AG04449 (cell line): ENCODE measurements around the gene C15orf61.

Experiments
- CTCF ChIA-PET: fragments of 350-600 bp; formaldehyde crosslinking; extraction: SDS; loops from one replicate; lab custom pipeline; 2021; ENCODE audit warnings: antibody characterized with exemption; lab: Yijun Ruan, JAX
- POLR2A ChIA-PET: fragments of 400-600, 350-600 bp; formaldehyde crosslinking; extraction: SDS; loops from one replicate; lab custom pipeline; 2020; ENCODE audit warnings: antibody characterized with exemption, inconsistent platforms; lab: Yijun Ruan, JAX
- DNase-seq: peaks from one replicate; pipeline ENCODE4 v3.0.0-alpha.2; 2010; ENCODE audit warnings: low read depth, low spot score
- H3K4me3 ChIP-seq: 2 replicates; pipeline ENCODE4 v1.5.1; 2011; ENCODE audit warnings: low read depth, mild to moderate bottlenecking, control low read depth, low read length
- TF ChIP-seq, protein P1 (sequence below): IDR thresholded peaks from one replicate; pipeline ENCODE4 v1.5.1; 2011; ENCODE audit warnings: mild to moderate bottlenecking, moderate library complexity, low read length, control low read depth, inconsistent platforms; ENCODE audit not compliant: insufficient read depth; ENCODE audit errors: missing control alignments

C15orf61 gene

DNA sequence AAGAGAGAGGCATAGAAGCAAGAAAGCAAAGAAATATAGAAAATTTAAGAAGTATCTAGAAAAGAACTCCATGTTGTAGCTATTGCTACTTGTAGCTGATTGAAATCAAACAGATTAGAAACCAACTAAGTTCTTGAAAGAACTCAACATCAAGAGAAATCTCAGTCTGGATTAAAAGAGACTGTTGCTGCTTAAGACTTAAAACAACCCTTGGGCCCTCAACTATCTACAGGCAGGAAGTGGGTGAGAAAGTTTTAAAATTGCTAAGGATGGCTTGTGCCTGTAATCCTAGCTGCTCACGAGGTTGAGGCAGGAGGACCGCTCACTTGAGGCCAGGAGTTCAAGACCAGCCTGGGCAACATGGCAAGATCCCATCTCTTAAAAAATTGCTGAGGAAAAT, 39.3 kb upstream of the C15orf61 start:
- POLR2A ChIA-PET: no interaction called here
- DNase-seq: no peak
- CTCF ChIA-PET: interaction anchor here (1.0 to 1.4 kb wide), 2 partner anchors 355 to 356 kb away, joined by 3 read pairs; no protein-coding TSS in a partner anchor
- no peak overlapping the region for H3K4me3 ChIP-seq
- TF ChIP-seq, protein P1, sequence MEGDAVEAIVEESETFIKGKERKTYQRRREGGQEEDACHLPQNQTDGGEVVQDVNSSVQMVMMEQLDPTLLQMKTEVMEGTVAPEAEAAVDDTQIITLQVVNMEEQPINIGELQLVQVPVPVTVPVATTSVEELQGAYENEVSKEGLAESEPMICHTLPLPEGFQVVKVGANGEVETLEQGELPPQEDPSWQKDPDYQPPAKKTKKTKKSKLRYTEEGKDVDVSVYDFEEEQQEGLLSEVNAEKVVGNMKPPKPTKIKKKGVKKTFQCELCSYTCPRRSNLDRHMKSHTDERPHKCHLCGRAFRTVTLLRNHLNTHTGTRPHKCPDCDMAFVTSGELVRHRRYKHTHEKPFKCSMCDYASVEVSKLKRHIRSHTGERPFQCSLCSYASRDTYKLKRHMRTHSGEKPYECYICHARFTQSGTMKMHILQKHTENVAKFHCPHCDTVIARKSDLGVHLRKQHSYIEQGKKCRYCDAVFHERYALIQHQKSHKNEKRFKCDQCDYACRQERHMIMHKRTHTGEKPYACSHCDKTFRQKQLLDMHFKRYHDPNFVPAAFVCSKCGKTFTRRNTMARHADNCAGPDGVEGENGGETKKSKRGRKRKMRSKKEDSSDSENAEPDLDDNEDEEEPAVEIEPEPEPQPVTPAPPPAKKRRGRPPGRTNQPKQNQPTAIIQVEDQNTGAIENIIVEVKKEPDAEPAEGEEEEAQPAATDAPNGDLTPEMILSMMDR: no peak

DNA sequence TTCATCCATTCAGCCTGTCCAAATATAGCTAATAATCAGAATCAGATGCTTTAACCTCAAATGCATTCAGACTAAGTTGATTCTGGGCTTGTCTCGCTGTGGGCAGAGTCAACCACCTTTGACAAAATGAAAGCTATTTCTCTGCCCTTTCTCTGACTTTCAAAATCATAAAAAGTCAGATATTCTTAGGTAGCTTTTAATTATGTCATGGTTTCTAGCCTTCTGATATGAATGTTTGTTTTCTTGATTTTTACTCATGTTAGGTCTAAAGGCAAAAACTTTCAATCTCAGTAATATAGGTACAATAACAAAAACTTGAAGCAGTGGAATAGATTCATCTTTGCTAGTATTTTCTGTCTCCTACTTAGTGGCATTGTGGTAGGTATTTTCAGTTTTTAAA, 25.3 kb upstream of the C15orf61 start:
- TF ChIP-seq, protein P1: no peak
- ChIA-PET POLR2A (no interaction called here), CTCF (interaction anchor here (0.9 to 1.2 kb wide), 3 partner anchors 36 to 337 kb away, joined by 4 to 5 read pairs (median 5); no protein-coding TSS in a partner anchor)
- no peak overlapping the region for H3K4me3 ChIP-seq
- DNase-seq: no peak

DNA sequence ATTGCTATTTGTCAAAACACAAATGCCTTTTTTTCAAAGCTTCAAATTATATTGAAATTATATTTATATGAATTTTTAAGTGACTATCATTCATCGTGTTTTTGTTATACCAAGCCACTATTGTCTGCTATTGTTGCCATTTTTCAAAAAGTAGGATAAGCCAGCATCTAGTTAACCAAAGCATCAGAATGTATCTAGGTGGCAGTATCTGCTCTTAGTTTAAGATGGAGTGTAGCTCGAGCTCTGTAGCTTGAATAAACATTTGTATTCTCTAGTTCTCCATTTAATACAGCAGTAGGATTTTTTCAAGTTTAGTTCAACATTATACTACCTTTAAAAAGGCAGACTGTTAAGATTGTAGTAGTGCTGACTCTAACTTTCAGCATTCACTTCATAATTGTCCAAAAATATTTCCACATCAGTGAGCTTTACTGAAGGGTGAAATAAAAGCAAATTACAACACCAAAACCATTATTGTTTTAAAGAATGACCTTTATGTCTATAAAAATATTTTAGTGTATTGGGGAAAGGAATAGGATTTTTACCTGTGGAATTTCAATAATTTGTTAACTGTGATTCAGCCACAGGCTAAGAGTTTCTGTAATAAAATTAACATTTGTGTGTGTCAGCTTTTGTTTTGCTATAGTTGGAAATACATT, 19.6 kb upstream of the C15orf61 start:
- H3K4me3 ChIP-seq: no peak overlapping the region
- TF ChIP-seq, protein P1: peak; percentile 43
- DNase-seq: no peak
- POLR2A ChIA-PET: no interaction called here
- CTCF ChIA-PET: interaction anchor here (1.2 to 3.7 kb wide), 11 partner anchors 10 to 344 kb away, joined by 3 to 57 read pairs (median 6); partner anchors contain the start of gene RNU6-1

DNA sequence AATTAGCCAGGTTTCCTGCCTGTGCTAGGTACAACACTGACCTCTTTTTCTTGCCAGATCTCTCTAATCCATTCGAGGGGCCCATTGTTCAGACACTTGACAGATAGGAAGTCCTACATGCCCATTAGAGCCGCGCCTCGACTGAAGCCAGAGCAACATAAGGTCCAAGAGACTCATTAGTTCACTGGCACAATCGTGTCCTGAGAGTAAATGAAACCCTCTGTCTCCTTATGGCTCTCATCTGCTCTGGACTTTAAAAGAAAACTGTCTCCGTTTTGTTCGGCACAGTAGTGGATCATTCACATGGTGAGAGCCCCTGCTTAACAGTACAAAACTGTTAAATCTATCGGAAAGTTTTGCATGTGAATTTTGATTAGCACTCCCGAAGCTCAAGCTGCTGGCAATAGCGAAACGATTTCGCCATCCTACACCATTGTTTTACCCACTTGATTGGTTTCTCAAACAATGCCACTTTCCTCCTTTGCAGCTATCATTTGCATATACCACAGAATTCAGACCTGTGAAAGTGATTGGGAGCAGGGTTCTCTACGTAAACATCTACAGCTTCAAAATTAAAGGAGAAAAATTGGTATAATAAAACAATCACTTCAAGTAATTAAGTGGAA, 19.0 kb upstream of the C15orf61 start:
- ChIA-PET POLR2A (no interaction called here), CTCF (interaction anchor here (1.2 to 3.7 kb wide), 11 partner anchors 9 to 343 kb away, joined by 3 to 57 read pairs (median 6); partner anchors contain the start of gene RNU6-1)
- TF ChIP-seq, protein P1: no peak
- no peak overlapping the region for H3K4me3 ChIP-seq
- no peak for DNase-seq

DNA sequence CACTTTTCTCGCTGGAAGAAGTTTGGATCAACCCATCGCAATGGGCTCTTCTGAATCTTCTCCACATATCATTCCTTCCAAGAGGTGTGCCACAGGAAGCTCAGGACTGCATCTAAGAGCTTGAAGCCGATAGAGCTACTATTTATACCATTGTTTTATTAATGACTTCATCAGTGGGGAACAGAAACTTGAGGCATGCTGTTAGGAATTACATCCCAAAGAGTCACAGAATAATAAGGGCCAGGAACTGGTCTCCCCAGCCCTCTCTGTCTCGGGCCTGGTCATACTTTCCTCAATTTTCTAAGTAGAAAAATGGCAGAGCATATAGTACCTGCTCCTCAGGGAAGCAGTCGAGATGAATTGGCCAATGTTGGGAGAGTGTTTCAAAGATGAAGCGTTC, 16.9 kb upstream of the C15orf61 start:
- TF ChIP-seq, protein P1: no peak
- CTCF ChIA-PET: interaction anchor here (0.9 to 3.7 kb wide), 6 partner anchors 35 to 333 kb away, joined by 3 to 57 read pairs (median 4); partner anchors contain the start of genes MAP2K5 and RNU6-1
- DNase-seq: no peak
- no peak overlapping the region for H3K4me3 ChIP-seq
- POLR2A ChIA-PET: no interaction called here

DNA sequence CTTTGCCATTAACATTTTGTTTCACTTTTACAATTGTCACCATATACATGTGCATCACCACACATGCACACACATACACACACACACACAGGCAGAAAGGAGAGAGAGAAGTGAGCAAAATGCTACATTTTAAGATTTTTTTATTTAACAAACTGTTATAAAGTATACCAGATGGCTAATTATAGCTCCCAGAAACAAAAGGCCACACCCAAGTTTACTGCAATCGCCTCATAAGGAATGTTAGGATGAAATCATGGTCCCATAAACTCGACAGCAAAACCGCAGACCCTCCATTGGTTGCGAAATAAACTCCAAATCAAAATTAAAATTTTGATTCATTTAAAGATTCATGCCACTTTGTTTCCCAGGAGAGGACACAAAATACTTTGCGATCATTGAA, 16.1 kb upstream of the C15orf61 start:
- ChIA-PET POLR2A (no interaction called here), CTCF (interaction anchor here (0.9 to 1.4 kb wide), 3 partner anchors 38 to 331 kb away, joined by 3 to 4 read pairs (median 3); partner anchors contain the start of gene MAP2K5)
- TF ChIP-seq, protein P1: no peak
- DNase-seq: no peak
- H3K4me3 ChIP-seq: no peak overlapping the region
